K562 (cell line): Measurements from ENCODE around the gene CXCL1. TPM values are rescaled to one million over a fixed set of nuclear protein-coding genes. Genes with fewer than 3 reads are reported as not detected.

Source experiments
- BHLHE40 ChIP-seq: IDR thresholded peaks from 2 replicates; pipeline ENCODE4 v1.6.1; 2011; ENCODE audit warnings: low read length, improper control_type of control experiment
- CBX3 ChIP-seq, 2 experiments: IDR thresholded peaks; 1 replicate in 1 of 2; 2 replicates in 1 of 2; pipeline ENCODE4 v1.6.1; 2012; ENCODE audit warnings: inconsistent platforms in 2 of 2, low read length in 2 of 2, borderline replicate concordance in 1 of 2, control low read depth in 1 of 2
- DNMT1 ChIP-seq: fragments of 450-650 bp; IDR thresholded peaks from 2 replicates; pipeline ENCODE4 v1.6.1; 2016; ENCODE audit warnings: antibody characterized with exemption, mild to moderate bottlenecking
- FOXA3 ChIP-seq, 2 experiments: fragments of 450-650 bp in 1 of 2; sonication (generic) in 1 of 2; formaldehyde crosslinking; IDR thresholded peaks in 1 of 2; conservative IDR thresholded peaks in 1 of 2; 2 replicates each; pipeline versions ENCODE4 v1.4.0 to v1.8.0; 2020 to 2022; ENCODE audit warnings: mild to moderate bottlenecking in 2 of 2, missing genetic modification reagents in 1 of 2
- HDAC8 ChIP-seq: fragments of 450-650 bp; IDR thresholded peaks from 2 replicates; pipeline ENCODE4 v1.6.1; 2016; ENCODE audit warnings: mild to moderate bottlenecking, missing genetic modification characterization, moderate library complexity, missing compliant biosample characterization
- HES1 ChIP-seq: fragments of 450-650 bp; IDR thresholded peaks from 2 replicates; pipeline ENCODE4 v1.6.1; 2016; ENCODE audit warnings: low read depth, mild to moderate bottlenecking, moderate library complexity
- KLF16 ChIP-seq: IDR thresholded peaks from 2 replicates; pipeline ENCODE4 v1.6.1; 2016; ENCODE audit warnings: antibody characterized with exemption
- NEUROD1 ChIP-seq: fragments of 150-350 bp; IDR thresholded peaks from 2 replicates; pipeline ENCODE4 v1.6.1; 2014; ENCODE audit warnings: borderline replicate concordance, low read length, low read depth; ENCODE audit not compliant: partially characterized antibody
- NRF1 ChIP-seq, 2 experiments: fragments of 450-650 bp; IDR thresholded peaks in 1 of 2; conservative IDR thresholded peaks in 1 of 2; 2 replicates each; pipeline ENCODE4 v1.6.1; 2014; ENCODE audit warnings: mild to moderate bottlenecking in 2 of 2
- PML ChIP-seq: IDR thresholded peaks from 2 replicates; pipeline ENCODE4 v1.6.1; 2012; ENCODE audit warnings: low read length, inconsistent platforms
- PRPF4 ChIP-seq: fragments of 200-400 bp; formaldehyde crosslinking; IDR thresholded peaks from one replicate; pipeline ENCODE4 v1.6.1; 2017; ENCODE audit warnings: low read length, low read depth, mild to moderate bottlenecking; ENCODE audit not compliant: insufficient read depth, poor library complexity, severe bottlenecking
- RCOR1 ChIP-seq, 2 experiments: IDR thresholded peaks; 2 replicates each; pipeline ENCODE4 v1.6.1; 2012; ENCODE audit warnings: low read depth in 2 of 2, low read length in 2 of 2, borderline replicate concordance in 1 of 2, improper control_type of control experiment in 1 of 2
- SMAD4 ChIP-seq: fragments of 250-450 bp; sonication (Bioruptor Pico); conservative IDR thresholded peaks from 2 replicates; pipeline ENCODE4 v1.8.0; 2021; ENCODE audit warnings: inconsistent platforms, mild to moderate bottlenecking, moderate library complexity
- SREBF2 ChIP-seq: sonication (generic); formaldehyde crosslinking; IDR thresholded peaks from 2 replicates; pipeline ENCODE4 v1.4.0; 2020; ENCODE audit warnings: mild to moderate bottlenecking, missing genetic modification reagents
- TBL1XR1 ChIP-seq, 2 experiments: IDR thresholded peaks; 2 replicates each; pipeline ENCODE4 v1.6.1; 2012; ENCODE audit warnings: improper control_type of control experiment in 2 of 2, low read length in 2 of 2, mild to moderate bottlenecking in 1 of 2
- TEAD2 ChIP-seq: fragments of 450-650 bp; IDR thresholded peaks from 2 replicates; pipeline ENCODE4 v1.6.1; 2016; ENCODE audit warnings: missing genetic modification characterization, control low read depth, missing compliant biosample characterization
- TEAD4 ChIP-seq, 2 experiments: sonication (generic) in 1 of 2; formaldehyde crosslinking in 1 of 2; IDR thresholded peaks; 2 replicates each; pipeline versions ENCODE4 v1.6.1 to v1.8.0; 2012 to 2022; ENCODE audit warnings: borderline replicate concordance in 1 of 2, inconsistent platforms in 1 of 2, low read length in 1 of 2, mild to moderate bottlenecking in 1 of 2, missing genetic modification reagents in 1 of 2
- ZBED1 ChIP-seq: IDR thresholded peaks from 2 replicates; pipeline ENCODE4 v1.6.1; 2014
- polyA plus RNA-seq, 8 experiments: library from polyadenylated mRNA; depleted of rRNA in 4 of 8; stranded (reverse) in 5 of 8; unstranded in 3 of 8; fragments of >200 nt; fragmentation: Nextera tagmentation in 2 of 8; fragmentation: Illumina TruSeq in 1 of 8; extraction: Ambion mirVana in 2 of 8; extraction: Trizol in 1 of 8; gene quantifications; 2 replicates each; pipeline versions ENCODE4 v1.2.1 to v1.2.3, GENCODE V29; 2011 to 2014; ENCODE audit warnings: inconsistent platforms in 1 of 8, missing spikeins in 1 of 8
- total RNA-seq, 7 experiments: library from RNA; depleted of rRNA in 6 of 7; stranded (reverse); fragments of >200 nt in 6 of 7; fragmentation: Illumina TruSeq in 2 of 7; extraction: Trizol in 2 of 7; gene quantifications; 2 replicates each; pipeline versions ENCODE4 v1.2.1 to v1.2.3, GENCODE V29; 2011 to 2021; ENCODE audit warnings: low replicate concordance in 1 of 7
- TF ChIP-seq, protein P1 (sequence below): fragments of 250-450 bp; sonication (Bioruptor Pico); IDR thresholded peaks from 2 replicates; pipeline ENCODE4 v1.8.0; 2022; ENCODE audit warnings: inconsistent platforms
- TF ChIP-seq, protein P2 (sequence below): fragments of 450-650 bp; formaldehyde crosslinking; IDR thresholded peaks from 2 replicates; pipeline ENCODE4 v1.4.0; 2020; ENCODE audit warnings: mild to moderate bottlenecking
- TF ChIP-seq, protein P3 (sequence below): fragments of 450-650 bp; IDR thresholded peaks from 2 replicates; pipeline ENCODE4 v1.6.1; 2016; ENCODE audit warnings: borderline replicate concordance

CXCL1 gene
- total and polyA plus RNA-seq, 9 of the 15 experiments (the other 6 are each of a cell fraction or from before 2014, with no cell fraction given): 0.07 to 2.2 (median 0.32) TPM; not detected in 3

- TF ChIP-seq HES1: peak; percentile 32; the same call in 1 of the 2 replicates
- TF ChIP-seq PML: peak; percentile 27; the same call in 1 of the 2 replicates
- TF ChIP-seq DNMT1: no peak
- TF ChIP-seq NEUROD1: no peak
- no peak for TF ChIP-seq ZBED1
- TF ChIP-seq KLF16: 0 out of 2 replicates have a peak, but pooled peaks have one; percentile 27
- TF ChIP-seq NRF1 (conservative IDR thresholded peaks at IDR 0.05 in 1 of 2, IDR thresholded peaks at IDR 0.05 in 1 of 2): no peak
- TF ChIP-seq, protein P1, sequence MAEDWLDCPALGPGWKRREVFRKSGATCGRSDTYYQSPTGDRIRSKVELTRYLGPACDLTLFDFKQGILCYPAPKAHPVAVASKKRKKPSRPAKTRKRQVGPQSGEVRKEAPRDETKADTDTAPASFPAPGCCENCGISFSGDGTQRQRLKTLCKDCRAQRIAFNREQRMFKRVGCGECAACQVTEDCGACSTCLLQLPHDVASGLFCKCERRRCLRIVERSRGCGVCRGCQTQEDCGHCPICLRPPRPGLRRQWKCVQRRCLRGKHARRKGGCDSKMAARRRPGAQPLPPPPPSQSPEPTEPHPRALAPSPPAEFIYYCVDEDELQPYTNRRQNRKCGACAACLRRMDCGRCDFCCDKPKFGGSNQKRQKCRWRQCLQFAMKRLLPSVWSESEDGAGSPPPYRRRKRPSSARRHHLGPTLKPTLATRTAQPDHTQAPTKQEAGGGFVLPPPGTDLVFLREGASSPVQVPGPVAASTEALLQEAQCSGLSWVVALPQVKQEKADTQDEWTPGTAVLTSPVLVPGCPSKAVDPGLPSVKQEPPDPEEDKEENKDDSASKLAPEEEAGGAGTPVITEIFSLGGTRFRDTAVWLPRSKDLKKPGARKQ (CRISPR knock-in tag): no peak
- TF ChIP-seq TEAD4 (IDR thresholded peaks at IDR 0.05; ENCODE audit: low read length): peak; percentile 71
- no peak for TF ChIP-seq TEAD4 (CRISPR knock-in tag; IDR thresholded peaks at IDR 0.05; ENCODE audit: borderline replicate concordance)
- peak in 1 of 2 experiments; percentile 60; a peak in 1 of 4 replicates for TF ChIP-seq RCOR1 (IDR thresholded peaks at IDR 0.05; ENCODE audit: borderline replicate concordance in 1 of 2, low read depth in 2 of 2, low read length in 2 of 2)
- TF ChIP-seq HDAC8 (tag): no peak
- TF ChIP-seq FOXA3 (CRISPR knock-in tag; conservative IDR thresholded peaks at IDR 0.05 in 1 of 2, IDR thresholded peaks at IDR 0.05 in 1 of 2): no peak
- TF ChIP-seq BHLHE40: no peak
- TF ChIP-seq SMAD4 (CRISPR knock-in tag): no peak
- no peak for TF ChIP-seq CBX3 (IDR thresholded peaks at IDR 0.05; ENCODE audit: borderline replicate concordance in 1 of 2, low read length in 2 of 2)
- TF ChIP-seq SREBF2 (CRISPR knock-in tag): no peak
- TF ChIP-seq TEAD2: no peak
- TF ChIP-seq TBL1XR1 (IDR thresholded peaks at IDR 0.05; ENCODE audit: low read length in 2 of 2): no peak
- TF ChIP-seq, protein P2, sequence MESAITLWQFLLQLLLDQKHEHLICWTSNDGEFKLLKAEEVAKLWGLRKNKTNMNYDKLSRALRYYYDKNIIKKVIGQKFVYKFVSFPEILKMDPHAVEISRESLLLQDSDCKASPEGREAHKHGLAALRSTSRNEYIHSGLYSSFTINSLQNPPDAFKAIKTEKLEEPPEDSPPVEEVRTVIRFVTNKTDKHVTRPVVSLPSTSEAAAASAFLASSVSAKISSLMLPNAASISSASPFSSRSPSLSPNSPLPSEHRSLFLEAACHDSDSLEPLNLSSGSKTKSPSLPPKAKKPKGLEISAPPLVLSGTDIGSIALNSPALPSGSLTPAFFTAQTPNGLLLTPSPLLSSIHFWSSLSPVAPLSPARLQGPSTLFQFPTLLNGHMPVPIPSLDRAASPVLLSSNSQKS (CRISPR knock-in tag): no peak
- no peak for TF ChIP-seq PRPF4
- TF ChIP-seq, protein P3, sequence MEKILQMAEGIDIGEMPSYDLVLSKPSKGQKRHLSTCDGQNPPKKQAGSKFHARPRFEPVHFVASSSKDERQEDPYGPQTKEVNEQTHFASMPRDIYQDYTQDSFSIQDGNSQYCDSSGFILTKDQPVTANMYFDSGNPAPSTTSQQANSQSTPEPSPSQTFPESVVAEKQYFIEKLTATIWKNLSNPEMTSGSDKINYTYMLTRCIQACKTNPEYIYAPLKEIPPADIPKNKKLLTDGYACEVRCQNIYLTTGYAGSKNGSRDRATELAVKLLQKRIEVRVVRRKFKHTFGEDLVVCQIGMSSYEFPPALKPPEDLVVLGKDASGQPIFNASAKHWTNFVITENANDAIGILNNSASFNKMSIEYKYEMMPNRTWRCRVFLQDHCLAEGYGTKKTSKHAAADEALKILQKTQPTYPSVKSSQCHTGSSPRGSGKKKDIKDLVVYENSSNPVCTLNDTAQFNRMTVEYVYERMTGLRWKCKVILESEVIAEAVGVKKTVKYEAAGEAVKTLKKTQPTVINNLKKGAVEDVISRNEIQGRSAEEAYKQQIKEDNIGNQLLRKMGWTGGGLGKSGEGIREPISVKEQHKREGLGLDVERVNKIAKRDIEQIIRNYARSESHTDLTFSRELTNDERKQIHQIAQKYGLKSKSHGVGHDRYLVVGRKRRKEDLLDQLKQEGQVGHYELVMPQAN: no peak
Observed at GRCh38 chr4:73908965-73909364, 39.8 kb downstream of the CXCL1 start (continued).
